Measurements from ENCODE around the gene CDH18. TPM values are rescaled to one million over a fixed set of nuclear protein-coding genes. Genes with fewer than 3 reads are reported as not detected.
"Not testable (repeated sequence)": the region's sequence is repeated elsewhere in the genome, so short reads cannot be mapped to it uniquely, and the experiment has no call there.

CDH18 gene
- total RNA-seq, 2 experiments from 2014 or later = not detected

- ChIA-PET POLR2A (no interaction called here), CTCF (no interaction called here)
- H3K36me3 Mint-ChIP-seq (ENCODE audit: low read depth) = no peaks in the 10 kb centered on the region
- H3K27me3 Mint-ChIP-seq = no peaks in the 10 kb centered on the region
- H3K4me1 Mint-ChIP-seq = no peaks in the 10 kb centered on the region
- DNase-seq = no peak
- no peak overlapping the region for H3K4me3 Mint-ChIP-seq
- peaks cover 2% of the 10 kb centered on the region for H3K9me3 Mint-ChIP-seq
- H3K27ac Mint-ChIP-seq = no peak overlapping the region
Measured at GRCh38 chr5:19790829-19791466, 197.1 kb downstream of the CDH18 start.

GRCh38 chr5:19782566-19782965 lies 205.4 kb downstream of the CDH18 start:
- Mint-ChIP-seq H3K9me3 (peaks cover 3% of the 10 kb centered on the region), H3K27me3 (no peaks in the 10 kb centered on the region), H3K36me3 (ENCODE audit: low read depth) (no peaks in the 10 kb centered on the region), H3K4me1 (no peaks in the 10 kb centered on the region), H3K27ac (no peak overlapping the region), H3K4me3 (no peak overlapping the region)
- POLR2A ChIA-PET = no interaction called here
- no peak for DNase-seq
- CTCF ChIA-PET = no interaction called here

DNA sequence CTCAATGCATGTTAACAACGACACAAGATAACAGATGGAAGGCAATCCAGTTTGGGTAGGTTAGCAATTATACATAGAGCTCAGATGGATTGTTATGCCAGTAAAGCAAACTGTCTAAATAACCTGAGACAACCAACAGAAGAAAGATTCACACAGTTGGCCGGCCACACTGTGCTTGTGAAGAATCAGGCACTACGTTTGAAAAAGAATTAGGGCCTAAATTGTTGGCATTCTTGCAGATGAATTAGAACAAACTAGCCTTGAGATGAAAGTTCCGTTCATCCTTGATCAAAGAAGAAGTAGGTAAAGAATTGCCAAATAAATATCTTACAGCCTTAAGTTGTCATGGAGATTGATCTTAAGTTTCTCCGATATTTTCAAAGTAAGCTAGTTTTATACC lies 210.6 kb downstream of the CDH18 start:
- Mint-ChIP-seq H3K4me1 (no peaks in the 10 kb centered on the region), H3K9me3 (peaks cover 12% of the 10 kb centered on the region), H3K4me3 (no peak overlapping the region), H3K27ac (no peak overlapping the region), H3K36me3 (ENCODE audit: low read depth) (no peaks in the 10 kb centered on the region), H3K27me3 (no peaks in the 10 kb centered on the region)
- no peak for DNase-seq
- ChIA-PET CTCF (no interaction called here), POLR2A (no interaction called here)

- H3K9me3 Mint-ChIP-seq = peaks cover 12% of the 10 kb centered on the region
- POLR2A ChIA-PET; H3K36me3 Mint-ChIP-seq (ENCODE audit: low read depth); H3K27ac Mint-ChIP-seq; DNase-seq; H3K4me3 Mint-ChIP-seq; H3K27me3 Mint-ChIP-seq; CTCF ChIA-PET; H3K4me1 Mint-ChIP-seq: not testable (repeated sequence)
Measured at GRCh38 chr5:19776886-19777285, 211.1 kb downstream of the CDH18 start.

DNA sequence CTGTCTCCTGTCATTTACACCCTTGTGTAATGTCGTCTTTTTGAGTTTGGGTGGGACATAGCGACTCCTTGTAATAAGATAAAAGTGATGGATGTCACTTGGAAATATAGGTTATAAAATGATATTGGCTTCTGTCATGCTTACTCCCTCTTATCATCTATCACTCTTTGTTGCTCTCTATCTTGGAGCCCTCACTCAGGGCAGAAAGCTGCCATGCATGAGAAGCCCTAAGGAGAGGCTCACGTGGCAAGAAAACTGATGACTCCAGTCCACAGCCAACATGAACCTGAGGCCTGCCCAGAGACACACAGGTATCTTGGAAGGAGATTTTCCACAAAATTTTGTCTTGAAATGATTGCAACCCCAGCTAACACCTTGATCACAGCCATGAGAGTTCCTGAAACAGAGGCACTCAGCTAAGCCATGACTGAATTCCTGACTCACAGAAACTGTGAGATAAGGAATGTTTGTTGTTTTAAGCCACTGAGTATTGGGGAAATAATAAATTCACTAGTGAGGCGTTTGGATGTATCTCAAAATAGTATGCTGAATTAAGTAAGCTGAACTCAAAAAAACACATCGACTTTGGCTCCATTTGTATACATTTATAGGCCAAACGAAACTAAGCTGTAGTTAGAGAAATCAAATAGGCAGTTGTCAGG lies 216.7 kb downstream of the CDH18 start:
- no peak for DNase-seq
- H3K4me1 Mint-ChIP-seq = no peaks in the 10 kb centered on the region
- H3K27ac Mint-ChIP-seq = no peak overlapping the region
- no peaks in the 10 kb centered on the region for H3K36me3 Mint-ChIP-seq (ENCODE audit: low read depth)
- no peak overlapping the region for H3K4me3 Mint-ChIP-seq
- H3K9me3 Mint-ChIP-seq = peaks cover 8% of the 10 kb centered on the region
- CTCF ChIA-PET = no interaction called here
- POLR2A ChIA-PET = no interaction called here
- H3K27me3 Mint-ChIP-seq = no peaks in the 10 kb centered on the region

DNA sequence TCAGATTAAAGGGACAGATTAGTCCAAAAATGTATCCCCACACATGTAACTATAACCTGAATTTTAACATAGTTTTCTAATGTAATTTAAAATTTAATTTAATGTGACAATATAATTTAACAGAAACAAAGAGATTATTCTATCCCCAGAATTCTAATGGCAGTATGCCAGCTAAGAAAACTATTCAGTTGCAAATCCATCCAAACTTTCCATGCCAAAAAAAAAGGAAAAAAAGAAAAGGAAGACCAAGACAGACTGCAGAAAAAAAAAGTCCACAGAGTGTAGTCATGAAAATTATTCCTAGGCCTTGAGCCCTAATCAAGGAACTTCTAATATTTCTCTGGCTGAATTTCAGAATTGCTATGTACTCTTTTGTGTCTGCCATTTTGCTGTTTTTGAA lies 217.6 kb downstream of the CDH18 start:
- Mint-ChIP-seq H3K4me3 (no peak overlapping the region), H3K36me3 (ENCODE audit: low read depth) (no peaks in the 10 kb centered on the region), H3K9me3 (peaks cover 3% of the 10 kb centered on the region), H3K27ac (no peak overlapping the region), H3K4me1 (no peaks in the 10 kb centered on the region), H3K27me3 (no peaks in the 10 kb centered on the region)
- POLR2A ChIA-PET = no interaction called here
- no peak for DNase-seq
- CTCF ChIA-PET = no interaction called here

GRCh38 chr5:19767987-19768386 lies 220.0 kb downstream of the CDH18 start:
- Mint-ChIP-seq H3K9me3 (peaks cover 12% of the 10 kb centered on the region), H3K4me1 (no peaks in the 10 kb centered on the region), H3K36me3 (ENCODE audit: low read depth) (no peaks in the 10 kb centered on the region), H3K4me3 (no peak overlapping the region), H3K27ac (no peak overlapping the region), H3K27me3 (no peaks in the 10 kb centered on the region)
- DNase-seq = no peak
- ChIA-PET POLR2A (no interaction called here), CTCF (no interaction called here)

- CTCF ChIA-PET = no interaction called here
- POLR2A ChIA-PET = no interaction called here
- no peaks in the 10 kb centered on the region for H3K36me3 Mint-ChIP-seq (ENCODE audit: low read depth)
- H3K4me3 Mint-ChIP-seq = no peak overlapping the region
- peaks cover 16% of the 10 kb centered on the region for H3K9me3 Mint-ChIP-seq
- no peaks in the 10 kb centered on the region for H3K4me1 Mint-ChIP-seq
- no peaks in the 10 kb centered on the region for H3K27me3 Mint-ChIP-seq
- DNase-seq = no peak
- no peak overlapping the region for H3K27ac Mint-ChIP-seq
Measured at GRCh38 chr5:19753579-19753978, 234.4 kb downstream of the CDH18 start.

GRCh38 chr5:19751326-19751725 lies 236.7 kb downstream of the CDH18 start:
- Mint-ChIP-seq H3K27me3 (no peaks in the 10 kb centered on the region), H3K36me3 (ENCODE audit: low read depth) (no peaks in the 10 kb centered on the region), H3K4me1 (no peaks in the 10 kb centered on the region), H3K9me3 (peaks cover 10% of the 10 kb centered on the region), H3K4me3 (no peak overlapping the region), H3K27ac (no peak overlapping the region)
- POLR2A ChIA-PET = no interaction called here
- CTCF ChIA-PET = no interaction called here
- DNase-seq = no peak

DNA sequence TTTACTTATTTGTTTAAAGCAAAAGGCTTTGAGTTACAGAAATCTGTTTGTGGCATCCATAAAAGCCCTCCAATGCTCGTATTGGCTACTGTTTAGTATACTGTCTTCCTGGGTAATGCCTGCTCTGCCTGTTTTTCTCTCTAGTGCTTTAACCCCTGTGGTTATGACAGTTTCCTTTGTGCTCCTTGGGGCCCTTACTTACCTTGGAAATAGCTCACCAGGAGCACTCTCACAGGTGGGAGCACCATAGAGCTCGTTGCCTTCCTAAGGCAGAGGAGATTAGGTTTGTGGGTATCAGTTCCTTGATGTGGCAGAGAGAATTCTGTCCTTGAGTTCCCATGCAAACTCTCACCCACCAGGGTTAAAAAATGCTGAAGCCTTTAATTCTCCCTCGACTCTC lies 242.8 kb downstream of the CDH18 start:
- Mint-ChIP-seq H3K27me3 (no peaks in the 10 kb centered on the region), H3K9me3 (peaks cover 3% of the 10 kb centered on the region), H3K4me3 (no peak overlapping the region), H3K4me1 (no peaks in the 10 kb centered on the region), H3K36me3 (ENCODE audit: low read depth) (no peaks in the 10 kb centered on the region), H3K27ac (no peak overlapping the region)
- POLR2A ChIA-PET = no interaction called here
- CTCF ChIA-PET = no interaction called here
- DNase-seq = no peak

GRCh38 chr5:19739671-19740070 lies 248.3 kb downstream of the CDH18 start:
- Mint-ChIP-seq H3K27me3 (no peaks in the 10 kb centered on the region), H3K4me3 (no peak overlapping the region), H3K27ac (no peak overlapping the region), H3K36me3 (ENCODE audit: low read depth) (no peaks in the 10 kb centered on the region), H3K4me1 (no peaks in the 10 kb centered on the region), H3K9me3 (no peaks in the 10 kb centered on the region)
- DNase-seq = no peak
- ChIA-PET POLR2A (no interaction called here), CTCF (no interaction called here)

GRCh38 chr5:19734776-19735175 lies 253.2 kb downstream of the CDH18 start:
- Mint-ChIP-seq H3K27ac (no peak overlapping the region), H3K4me3 (no peak overlapping the region), H3K4me1 (no peaks in the 10 kb centered on the region), H3K36me3 (ENCODE audit: low read depth) (no peaks in the 10 kb centered on the region), H3K27me3 (no peaks in the 10 kb centered on the region), H3K9me3 (peaks cover 4% of the 10 kb centered on the region)
- CTCF ChIA-PET = no interaction called here
- POLR2A ChIA-PET = no interaction called here
- no peak for DNase-seq

- Mint-ChIP-seq H3K27me3 (no peaks in the 10 kb centered on the region), H3K4me3 (no peak overlapping the region), H3K4me1 (no peaks in the 10 kb centered on the region), H3K36me3 (ENCODE audit: low read depth) (no peaks in the 10 kb centered on the region), H3K27ac (no peak overlapping the region), H3K9me3 (peaks cover 4% of the 10 kb centered on the region)
- ChIA-PET CTCF (no interaction called here), POLR2A (no interaction called here)
- no peak for DNase-seq
Measured at GRCh38 chr5:19733612-19734495, 254.1 kb downstream of the CDH18 start.

DNA sequence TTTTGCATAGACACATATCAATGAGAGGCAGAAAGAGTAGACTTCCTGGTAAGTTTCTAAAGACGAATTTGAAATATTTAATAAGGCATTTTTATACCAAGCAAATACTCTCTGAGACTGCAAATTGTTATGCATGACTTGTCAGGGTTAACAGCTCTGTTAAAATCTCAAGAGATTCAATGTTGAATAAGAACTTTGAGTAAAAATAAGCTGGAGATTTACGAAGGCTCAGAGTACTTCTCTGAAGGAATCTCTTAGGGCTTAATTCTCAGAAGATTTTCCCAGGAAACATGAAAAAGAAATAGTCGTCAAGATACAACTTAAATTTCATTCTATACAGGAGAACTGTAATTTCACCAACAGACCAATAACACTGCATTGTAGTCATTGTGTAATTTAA lies 259.4 kb downstream of the CDH18 start:
- ChIA-PET CTCF (no interaction called here), POLR2A (no interaction called here)
- peaks cover 8% of the 10 kb centered on the region for H3K9me3 Mint-ChIP-seq
- H3K27me3 Mint-ChIP-seq = no peaks in the 10 kb centered on the region
- H3K36me3 Mint-ChIP-seq (ENCODE audit: low read depth) = no peaks in the 10 kb centered on the region
- DNase-seq = no peak
- H3K4me1 Mint-ChIP-seq = no peaks in the 10 kb centered on the region
- H3K4me3 Mint-ChIP-seq = no peak overlapping the region
- no peak overlapping the region for H3K27ac Mint-ChIP-seq

Measured in activated CD4-positive, alpha-beta memory T cell treated with anti-CD3 and anti-CD28 coated beads, Interleukin-2, amount 10 ng/mL, durations not matched to agents 7 days and 5 days (primary cell).